ENCODE results near the gene HCFC1R1.
"Not testable (repeated sequence)": the region's sequence is repeated elsewhere in the genome, so short reads cannot be mapped to it uniquely, and the experiment has no call there.

Gene HCFC1R1

GRCh38 chr16:3057181-3058138 lies 33.7 kb upstream of the HCFC1R1 start:
- no peak for DNase-seq (ENCODE audit: low spot score)

- no peak for DNase-seq (ENCODE audit: low spot score)
Observed at GRCh38 chr16:3056336-3057180, 32.8 kb upstream of the HCFC1R1 start.

- DNase-seq (ENCODE audit: low spot score), result not testable (repeated sequence)
Observed at GRCh38 chr16:3055734-3056115, 32.0 kb upstream of the HCFC1R1 start.

GRCh38 chr16:3054965-3055733 lies 31.4 kb upstream of the HCFC1R1 start:
- no peak for DNase-seq (ENCODE audit: low spot score)

- DNase-seq (ENCODE audit: low spot score), result not testable (repeated sequence)
Observed at GRCh38 chr16:3053330-3053710, 29.6 kb upstream of the HCFC1R1 start.

- not testable (repeated sequence) for DNase-seq (ENCODE audit: low spot score)
Observed at GRCh38 chr16:3052571-3053329, 29.0 kb upstream of the HCFC1R1 start.

GRCh38 chr16:3051494-3051893 lies 27.8 kb upstream of the HCFC1R1 start:
- DNase-seq (ENCODE audit: low spot score), result no peak

GRCh38 chr16:3051009-3051408 lies 27.3 kb upstream of the HCFC1R1 start:
- DNase-seq (ENCODE audit: low spot score), result no peak

- no peak for DNase-seq (ENCODE audit: low spot score)
Observed at GRCh38 chr16:3050487-3050886, 26.7 kb upstream of the HCFC1R1 start.

GRCh38 chr16:3049921-3050481 lies 26.3 kb upstream of the HCFC1R1 start:
- DNase-seq (ENCODE audit: low spot score), result no peak

GRCh38 chr16:3047387-3047720 lies 23.6 kb upstream of the HCFC1R1 start:
- DNase-seq (ENCODE audit: low spot score), result no peak

GRCh38 chr16:3046641-3047386 lies 23.1 kb upstream of the HCFC1R1 start:
- no peak for DNase-seq (ENCODE audit: low spot score)

GRCh38 chr16:3045758-3046640 lies 22.3 kb upstream of the HCFC1R1 start, which contains the start of gene MMP25:
Gene MMP25, plus strand, starts transcription at chr16:3046561. Its CDS starts 357 bp downstream, at chr16:3046918.
- DNase-seq (ENCODE audit: low spot score), result no peak

GRCh38 chr16:3044708-3045107 lies 21.0 kb upstream of the HCFC1R1 start:
- DNase-seq (ENCODE audit: low spot score), result no peak

GRCh38 chr16:3042376-3042775 lies 18.6 kb upstream of the HCFC1R1 start:
- no peak for DNase-seq (ENCODE audit: low spot score)

GRCh38 chr16:3038896-3039295 lies 15.2 kb upstream of the HCFC1R1 start:
- no peak for DNase-seq (ENCODE audit: low spot score)

- no peak for DNase-seq (ENCODE audit: low spot score)
Observed at GRCh38 chr16:3038256-3038655, 14.5 kb upstream of the HCFC1R1 start.

GRCh38 chr16:3036726-3037315 lies 13.1 kb upstream of the HCFC1R1 start, which contains the start of gene BICDL2:
Gene BICDL2, minus strand, starts transcription at chr16:3036944. Its CDS starts 1,448 bp downstream, at chr16:3035496.
- no peak for DNase-seq (ENCODE audit: low spot score)

Measured in hematopoietic multipotent progenitor cell treated with erythropoietin and hydrocortisone succinate and interleukin-3 and kit ligand, for 17 days (in vitro differentiated cells).